Left lung (tissue), 14 donors: ENCODE data around the gene USP17L5. TPM values are rescaled to one million over a fixed set of nuclear protein-coding genes. Genes with fewer than 3 reads are reported as not detected.
"Not testable (repeated sequence)": the region's sequence is repeated elsewhere in the genome, so short reads cannot be mapped to it uniquely, and the experiment has no call there.

ENCODE experiments used
- ATAC-seq: fragments of 200-7000 bp; cut with Tn5 transposase; one replicate; pipeline ENCODE4 v1.9.1; 2020; ENCODE audit warnings: moderate library complexity
- DNase-seq, 4 donors: peaks; one replicate each; pipeline ENCODE4 v3.0.0-alpha.2; 2013 to 2020
- H3K27ac ChIP-seq, 2 donors: fragments of 200-600 bp; sonication (generic) in 1 of 2; one replicate each; pipeline versions ENCODE4 v1.5.0 to v1.8.0; 2020 to 2021
- H3K27me3 ChIP-seq, 2 donors: fragments of 200-600 bp; sonication (generic) in 1 of 2; one replicate each; pipeline versions ENCODE4 v1.5.0 to v1.8.0; 2020 to 2021
- H3K36me3 ChIP-seq, 2 donors: fragments of 200-600 bp; sonication (generic) in 1 of 2; one replicate each; pipeline versions ENCODE4 v1.5.0 to v1.8.0; 2020 to 2021
- H3K4me1 ChIP-seq, 2 donors: fragments of 200-600 bp; one replicate each; pipeline ENCODE4 v1.8.0; 2021
- H3K4me3 ChIP-seq, 2 donors: fragments of 200-600 bp; sonication (generic) in 1 of 2; one replicate each; pipeline versions ENCODE4 v1.5.0 to v1.8.0; 2020 to 2021; ENCODE audit warnings: mild to moderate bottlenecking in 1 of 2
- H3K9me3 ChIP-seq, 2 donors: fragments of 200-600 bp; sonication (generic) in 1 of 2; one replicate each; pipeline versions ENCODE4 v1.5.0 to v1.8.0; 2020 to 2021
- intact Hi-C, 2 donors: fragments of 100-400 bp; cut with DNase I; formaldehyde crosslinking; loops; one replicate each; pipeline versions ENCODE4 v1.11.2 to v1.14.2; 2022
- long read RNA-seq, 12 donors: library from polyadenylated mRNA in 2 of 12; unstranded in 2 of 12; transcript quantifications; one replicate each; pipeline ENCODE4 v2.0.0 and lab custom pipeline, GENCODE V29; 2019 to 2026
- polyA plus RNA-seq, 6 donors: library from polyadenylated mRNA; unstranded; fragments of 120-200 nt; gene quantifications; one replicate each; pipeline ENCODE4 v1.2.1, GENCODE V29; 2013; ENCODE audit not compliant: insufficient read length in 6 of 6
- total RNA-seq, 2 donors: library from RNA; stranded (reverse); fragmentation: NEBNext Ultra II Directional; extraction: Animal tissue kit (Norgen Biotek cat#: 25700); gene quantifications; one replicate each; pipeline ENCODE4 v1.2.1, GENCODE V29; 2021
- donor health status: DM: no; HTN: yes; CAD: no.
- donor health status: DM: no; HTN: no; CAD: no.

USP17L5 gene, protein sequence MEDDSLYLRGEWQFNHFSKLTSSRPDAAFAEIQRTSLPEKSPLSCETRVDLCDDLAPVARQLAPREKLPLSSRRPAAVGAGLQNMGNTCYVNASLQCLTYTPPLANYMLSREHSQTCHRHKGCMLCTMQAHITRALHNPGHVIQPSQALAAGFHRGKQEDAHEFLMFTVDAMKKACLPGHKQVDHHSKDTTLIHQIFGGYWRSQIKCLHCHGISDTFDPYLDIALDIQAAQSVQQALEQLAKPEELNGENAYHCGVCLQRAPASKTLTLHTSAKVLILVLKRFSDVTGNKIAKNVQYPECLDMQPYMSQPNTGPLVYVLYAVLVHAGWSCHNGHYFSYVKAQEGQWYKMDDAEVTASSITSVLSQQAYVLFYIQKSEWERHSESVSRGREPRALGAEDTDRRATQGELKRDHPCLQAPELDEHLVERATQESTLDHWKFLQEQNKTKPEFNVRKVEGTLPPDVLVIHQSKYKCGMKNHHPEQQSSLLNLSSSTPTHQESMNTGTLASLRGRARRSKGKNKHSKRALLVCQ
- total RNA-seq (not detected), polyA plus RNA-seq (not detected)
- long read RNA-seq, donor 1: 0 reads
- long read RNA-seq, donor 2: 0 reads
- long read RNA-seq, donor 3: 0 reads
- long read RNA-seq, donor 4: 0 reads
- long read RNA-seq, donor 5: 0 reads
- long read RNA-seq, donor 6: 0 reads
- long read RNA-seq, donor 7: 0 reads
- long read RNA-seq, donor 8: 0 reads
- long read RNA-seq, donor 9: 0 reads
- long read RNA-seq, donor 10: 0 reads
- long read RNA-seq, donor 11: 0 reads
- long read RNA-seq, donor 12: 0 reads

- DNase-seq, ATAC-seq, H3K36me3 ChIP-seq, H3K4me3 ChIP-seq, H3K27me3 ChIP-seq, H3K27ac ChIP-seq, H3K9me3 ChIP-seq, intact Hi-C loops, H3K4me1 ChIP-seq: not testable (repeated sequence)
Observed at GRCh38 chr4:9339103-9339502, at the start of gene USP17L5. Gene USP17L5, plus strand, starts transcription at chr4:9339403. Its CDS starts 0 bp downstream, at chr4:9339403.

DNA sequence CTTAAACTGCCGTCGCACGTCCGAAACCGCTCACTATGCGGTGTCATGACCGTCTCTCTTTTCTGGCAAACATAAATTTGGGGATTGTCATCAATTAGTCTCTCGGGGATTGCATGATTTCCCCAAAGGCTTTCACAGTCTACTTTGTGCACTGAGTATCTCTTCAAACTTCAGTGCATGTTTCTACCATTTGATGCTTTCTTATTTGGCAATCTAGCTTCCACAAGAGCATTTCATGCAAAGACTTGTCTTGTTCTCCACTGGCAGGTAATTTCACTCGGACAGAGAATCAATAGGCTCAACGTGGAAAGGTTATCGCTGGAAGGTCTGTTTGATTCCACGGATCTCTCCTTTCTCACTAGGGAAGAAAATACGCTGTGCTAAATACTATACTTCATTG is 15.0 kb upstream of the USP17L5 start:
- H3K9me3 ChIP-seq, DNase-seq, H3K36me3 ChIP-seq, ATAC-seq, H3K27ac ChIP-seq, H3K4me1 ChIP-seq, intact Hi-C loops, H3K4me3 ChIP-seq, H3K27me3 ChIP-seq: not testable (repeated sequence)

GRCh38 chr4:9324865-9325264 is 14.3 kb upstream of the USP17L5 start, which contains the start of gene USP17L24:
Gene USP17L24, plus strand, starts transcription at chr4:9325165. Its CDS starts 0 bp downstream, at chr4:9325165.
- ATAC-seq: not testable (repeated sequence)

GRCh38 chr4:9329611-9330010 is 9.6 kb upstream of the USP17L5 start, which contains the start of gene USP17L25:
Gene USP17L25, plus strand, starts transcription at chr4:9329911. Its CDS starts 0 bp downstream, at chr4:9329911.
- H3K4me3 ChIP-seq, intact Hi-C loops, H3K27me3 ChIP-seq, H3K9me3 ChIP-seq, DNase-seq, H3K4me1 ChIP-seq, ATAC-seq, H3K27ac ChIP-seq, H3K36me3 ChIP-seq: not testable (repeated sequence)

More at GRCh38 chr4:9324865-9325264, 14.3 kb upstream of the USP17L5 start, which contains the start of gene USP17L24:
- H3K9me3 ChIP-seq, H3K36me3 ChIP-seq, H3K27me3 ChIP-seq, H3K27ac ChIP-seq, H3K4me1 ChIP-seq, DNase-seq, intact Hi-C loops, H3K4me3 ChIP-seq: not testable (repeated sequence)

- DNase-seq, H3K4me3 ChIP-seq, intact Hi-C loops: not testable (repeated sequence)
Observed at GRCh38 chr4:9334358-9334757, 4.8 kb upstream of the USP17L5 start, which contains the start of gene USP17L26. Gene USP17L26, plus strand, starts transcription at chr4:9334658. Its CDS starts 0 bp downstream, at chr4:9334658.

DNA sequence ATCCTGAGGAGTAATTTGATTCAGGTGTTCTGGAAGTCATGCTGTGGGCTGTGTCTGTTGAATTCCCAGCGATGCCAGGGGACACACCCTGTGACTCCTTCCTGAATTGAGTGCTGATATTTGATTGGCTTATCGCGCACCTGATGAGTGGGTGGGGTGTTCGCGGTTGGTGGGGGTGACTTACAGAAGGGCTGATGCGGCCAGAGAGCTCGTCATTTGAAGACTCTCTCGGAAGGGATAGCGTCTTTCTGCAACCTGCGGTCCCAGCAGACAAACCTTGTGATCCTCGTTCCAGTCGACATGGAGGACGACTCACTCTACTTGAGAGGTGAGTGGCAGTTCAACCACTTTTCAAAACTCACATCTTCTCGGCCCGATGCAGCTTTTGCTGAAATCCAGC is 4.6 kb downstream of the USP17L5 start, which contains the start of gene USP17L27:
Gene USP17L27 (plus strand): TSS at position 301 of the 400 bp plus-strand sequence. CDS start 0 bp downstream, at position 301.
- ATAC-seq, DNase-seq, H3K4me1 ChIP-seq, H3K36me3 ChIP-seq, intact Hi-C loops, H3K9me3 ChIP-seq, H3K27me3 ChIP-seq, H3K4me3 ChIP-seq, H3K27ac ChIP-seq: not testable (repeated sequence)

More at GRCh38 chr4:9334358-9334757, 4.8 kb upstream of the USP17L5 start, which contains the start of gene USP17L26:
- H3K9me3 ChIP-seq, H3K36me3 ChIP-seq, H3K4me1 ChIP-seq, ATAC-seq, H3K27ac ChIP-seq, H3K27me3 ChIP-seq: not testable (repeated sequence)

GRCh38 chr4:9348593-9348992 is 9.4 kb downstream of the USP17L5 start, which contains the start of gene USP17L28:
Gene USP17L28, plus strand, starts transcription at chr4:9348893. Its CDS starts 0 bp downstream, at chr4:9348893.
- H3K4me3 ChIP-seq, ATAC-seq, H3K36me3 ChIP-seq, H3K27me3 ChIP-seq, DNase-seq, intact Hi-C loops, H3K4me1 ChIP-seq, H3K9me3 ChIP-seq, H3K27ac ChIP-seq: not testable (repeated sequence)

GRCh38 chr4:9350866-9351265 is 11.7 kb downstream of the USP17L5 start:
- ATAC-seq, H3K9me3 ChIP-seq, H3K36me3 ChIP-seq, H3K27me3 ChIP-seq, H3K27ac ChIP-seq, H3K4me3 ChIP-seq, intact Hi-C loops, H3K4me1 ChIP-seq: not testable (repeated sequence)
- DNase-seq: peak in 1 of 4 donors; percentile 90

- DNase-seq, intact Hi-C loops, H3K27ac ChIP-seq, H3K4me3 ChIP-seq, H3K36me3 ChIP-seq, ATAC-seq, H3K4me1 ChIP-seq, H3K27me3 ChIP-seq, H3K9me3 ChIP-seq: not testable (repeated sequence)
Observed at GRCh38 chr4:9353338-9353737, 14.1 kb downstream of the USP17L5 start, which contains the start of gene USP17L29. Gene USP17L29, plus strand, starts transcription at chr4:9353638. Its CDS starts 0 bp downstream, at chr4:9353638.

- intact Hi-C loops, DNase-seq, H3K4me3 ChIP-seq, H3K9me3 ChIP-seq, H3K27me3 ChIP-seq, H3K36me3 ChIP-seq, H3K4me1 ChIP-seq, ATAC-seq, H3K27ac ChIP-seq: not testable (repeated sequence)
Observed at GRCh38 chr4:9362829-9363228, 23.6 kb downstream of the USP17L5 start, which contains the start of gene USP17L30. Gene USP17L30, plus strand, starts transcription at chr4:9363129. Its CDS starts 0 bp downstream, at chr4:9363129.

DNA sequence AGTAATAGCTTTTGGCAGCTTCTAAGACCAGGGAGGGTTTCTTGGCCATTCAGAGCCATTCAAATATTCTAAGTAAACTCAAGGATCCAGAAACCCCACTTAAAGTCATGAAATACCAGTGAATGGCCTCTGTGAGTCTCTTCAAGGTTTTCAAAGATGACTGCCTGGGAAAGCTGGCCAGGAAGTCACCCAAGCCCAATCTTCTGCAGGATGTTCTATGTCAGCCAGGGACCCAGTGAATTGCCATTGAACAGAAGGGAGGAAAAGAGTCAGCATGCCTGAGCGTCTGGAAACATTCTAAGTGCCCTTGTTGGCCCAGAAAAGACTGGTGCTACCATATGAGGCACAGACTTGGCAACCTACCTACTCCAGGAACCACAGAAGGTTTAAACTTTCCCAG is 40.7 kb downstream of the USP17L5 start:
- H3K4me1 ChIP-seq, H3K4me3 ChIP-seq, intact Hi-C loops, H3K9me3 ChIP-seq, H3K36me3 ChIP-seq, H3K27ac ChIP-seq, H3K27me3 ChIP-seq, ATAC-seq, DNase-seq: not testable (repeated sequence)
